K562 (cell line): Measurements from ENCODE around the gene ST6GALNAC6. TPM values are rescaled to one million over a fixed set of nuclear protein-coding genes. Genes with fewer than 3 reads are reported as not detected.

Experiments used
- ARID2 ChIP-seq: fragments of 450-650 bp; IDR thresholded peaks from 2 replicates; pipeline ENCODE4 v1.6.1; 2017; ENCODE audit warnings: antibody characterized with exemption, mild to moderate bottlenecking
- MECOM ChIP-seq: fragments of 250-450 bp; sonication (Bioruptor Pico); IDR thresholded peaks from 2 replicates; pipeline ENCODE4 v1.8.0; 2022; ENCODE audit warnings: inconsistent platforms
- THRAP3 ChIP-seq: fragments of 450-650 bp; IDR thresholded peaks from 2 replicates; pipeline ENCODE4 v1.6.1; 2016; ENCODE audit warnings: mild to moderate bottlenecking, inconsistent platforms, borderline replicate concordance
- ZSCAN32 ChIP-seq: fragments of 450-650 bp; formaldehyde crosslinking; IDR thresholded peaks from 2 replicates; pipeline ENCODE4 v1.4.0; 2020; ENCODE audit warnings: mild to moderate bottlenecking, moderate library complexity
- polyA plus RNA-seq, 8 experiments: library from polyadenylated mRNA; depleted of rRNA in 4 of 8; stranded (reverse) in 5 of 8; unstranded in 3 of 8; fragments of >200 nt; fragmentation: Nextera tagmentation in 2 of 8; fragmentation: Illumina TruSeq in 1 of 8; extraction: Ambion mirVana in 2 of 8; extraction: Trizol in 1 of 8; gene quantifications; 2 replicates each; pipeline versions ENCODE4 v1.2.1 to v1.2.3, GENCODE V29; 2011 to 2014; ENCODE audit warnings: inconsistent platforms in 1 of 8, missing spikeins in 1 of 8
- total RNA-seq, 7 experiments: library from RNA; depleted of rRNA in 6 of 7; stranded (reverse); fragments of >200 nt in 6 of 7; fragmentation: Illumina TruSeq in 2 of 7; extraction: Trizol in 2 of 7; gene quantifications; 2 replicates each; pipeline versions ENCODE4 v1.2.1 to v1.2.3, GENCODE V29; 2011 to 2021; ENCODE audit warnings: low replicate concordance in 1 of 7
- TF ChIP-seq, protein P1 (sequence below), 3 experiments: fragments of 200-800 bp in 1 of 3; fragments of 250-450 bp in 1 of 3; fragments of 450-650 bp in 1 of 3; sonication (Bioruptor Pico) in 1 of 3; sonication (Bioruptor generic) in 1 of 3; formaldehyde crosslinking in 1 of 3; IDR thresholded peaks; 2 replicates each; pipeline versions ENCODE4 v1.6.1 to v1.8.0; 2016 to 2022; ENCODE audit warnings: mild to moderate bottlenecking in 2 of 3, missing genetic modification characterization in 2 of 3, missing compliant biosample characterization in 1 of 3, moderate library complexity in 1 of 3
- TF ChIP-seq, protein P2 (sequence below): fragments of 450-650 bp; IDR thresholded peaks from 2 replicates; pipeline ENCODE4 v1.6.1; 2014; ENCODE audit warnings: low read depth, mild to moderate bottlenecking, moderate library complexity, borderline replicate concordance
- TF ChIP-seq, protein P3 (sequence below): fragments of 250-450 bp; sonication (Bioruptor Pico); IDR thresholded peaks from 2 replicates; pipeline ENCODE4 v1.5.1; 2021; ENCODE audit warnings: mild to moderate bottlenecking
- TF ChIP-seq, protein P4 (sequence below): fragments of 450-650 bp; IDR thresholded peaks from 2 replicates; pipeline ENCODE4 v1.6.1; 2016; ENCODE audit warnings: borderline replicate concordance
- TF ChIP-seq, protein P5 (sequence below): sonication (generic); formaldehyde crosslinking; IDR thresholded peaks from 2 replicates; pipeline ENCODE4 v1.9.0; 2022; ENCODE audit warnings: mild to moderate bottlenecking, missing genetic modification reagents
- TF ChIP-seq, protein P6 (sequence below): IDR thresholded peaks from 3 replicates; pipeline ENCODE4 v1.6.1; 2011; ENCODE audit warnings: borderline replicate concordance, mild to moderate bottlenecking, moderate library complexity; ENCODE audit not compliant: insufficient read length; ENCODE audit errors: extremely low read depth

Gene ST6GALNAC6
- total and polyA plus RNA-seq, 9 of the 15 experiments (the other 6 are each of a cell fraction or from before 2014, with no cell fraction given) = 0.13 to 23.0 (median 14.5) TPM

DNA sequence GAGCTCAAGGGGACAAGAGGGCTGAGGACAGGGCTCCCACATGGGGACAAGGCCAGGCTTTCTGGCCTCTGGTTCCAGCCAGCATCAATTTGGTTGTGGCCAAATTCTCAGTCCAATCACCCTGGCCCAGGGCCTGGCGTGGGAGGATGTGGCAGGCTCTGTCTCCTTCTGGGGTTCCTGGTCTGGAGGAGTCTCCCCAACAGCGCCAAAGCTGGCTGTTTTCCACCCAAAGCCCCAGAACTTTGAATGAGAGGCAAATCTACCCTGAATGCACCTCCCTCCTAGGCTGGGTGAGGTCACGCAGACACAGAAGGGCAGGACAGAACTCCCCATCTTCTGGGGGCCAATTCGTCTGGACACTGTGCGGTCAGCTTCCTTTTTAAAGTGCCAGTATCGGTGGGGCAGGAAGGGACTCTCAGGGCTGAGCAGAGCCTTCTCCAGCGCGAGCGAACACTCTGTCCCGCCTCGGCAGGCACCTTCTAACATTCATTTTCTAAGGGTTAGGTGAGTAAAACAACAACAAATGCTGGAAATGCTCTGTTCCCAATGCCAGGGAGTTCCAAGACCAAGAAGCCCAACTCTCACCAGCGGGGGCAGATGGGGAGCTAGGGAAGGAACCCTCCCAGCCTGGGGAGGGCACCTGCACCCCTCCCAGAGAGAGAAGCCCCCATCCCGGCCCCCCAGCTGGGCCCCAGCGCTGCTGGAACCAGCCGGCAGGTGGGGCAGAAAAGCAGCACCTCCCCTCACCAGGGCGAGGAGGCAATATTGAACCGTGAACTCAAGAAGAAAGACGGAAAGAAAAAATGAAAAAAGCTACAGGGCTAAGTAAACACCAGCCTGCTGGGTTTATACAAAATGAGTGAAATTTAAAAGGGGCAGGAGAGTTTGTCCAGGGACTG, 41.9 kb upstream of the ST6GALNAC6 start (continued):
- TF ChIP-seq, protein P1, sequence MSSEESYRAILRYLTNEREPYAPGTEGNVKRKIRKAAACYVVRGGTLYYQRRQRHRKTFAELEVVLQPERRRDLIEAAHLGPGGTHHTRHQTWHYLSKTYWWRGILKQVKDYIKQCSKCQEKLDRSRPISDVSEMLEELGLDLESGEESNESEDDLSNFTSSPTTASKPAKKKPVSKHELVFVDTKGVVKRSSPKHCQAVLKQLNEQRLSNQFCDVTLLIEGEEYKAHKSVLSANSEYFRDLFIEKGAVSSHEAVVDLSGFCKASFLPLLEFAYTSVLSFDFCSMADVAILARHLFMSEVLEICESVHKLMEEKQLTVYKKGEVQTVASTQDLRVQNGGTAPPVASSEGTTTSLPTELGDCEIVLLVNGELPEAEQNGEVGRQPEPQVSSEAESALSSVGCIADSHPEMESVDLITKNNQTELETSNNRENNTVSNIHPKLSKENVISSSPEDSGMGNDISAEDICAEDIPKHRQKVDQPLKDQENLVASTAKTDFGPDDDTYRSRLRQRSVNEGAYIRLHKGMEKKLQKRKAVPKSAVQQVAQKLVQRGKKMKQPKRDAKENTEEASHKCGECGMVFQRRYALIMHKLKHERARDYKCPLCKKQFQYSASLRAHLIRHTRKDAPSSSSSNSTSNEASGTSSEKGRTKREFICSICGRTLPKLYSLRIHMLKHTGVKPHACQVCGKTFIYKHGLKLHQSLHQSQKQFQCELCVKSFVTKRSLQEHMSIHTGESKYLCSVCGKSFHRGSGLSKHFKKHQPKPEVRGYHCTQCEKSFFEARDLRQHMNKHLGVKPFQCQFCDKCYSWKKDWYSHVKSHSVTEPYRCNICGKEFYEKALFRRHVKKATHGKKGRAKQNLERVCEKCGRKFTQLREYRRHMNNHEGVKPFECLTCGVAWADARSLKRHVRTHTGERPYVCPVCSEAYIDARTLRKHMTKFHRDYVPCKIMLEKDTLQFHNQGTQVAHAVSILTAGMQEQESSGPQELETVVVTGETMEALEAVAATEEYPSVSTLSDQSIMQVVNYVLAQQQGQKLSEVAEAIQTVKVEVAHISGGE (CRISPR knock-in tag; IDR thresholded peaks at IDR 0.05) = no peak
- TF ChIP-seq MECOM (0 out of 2 replicates have a peak, but pooled peaks have one; percentile 17), ZSCAN32 (no peak), THRAP3 (no peak), ARID2 (no peak)
- TF ChIP-seq, protein P2, sequence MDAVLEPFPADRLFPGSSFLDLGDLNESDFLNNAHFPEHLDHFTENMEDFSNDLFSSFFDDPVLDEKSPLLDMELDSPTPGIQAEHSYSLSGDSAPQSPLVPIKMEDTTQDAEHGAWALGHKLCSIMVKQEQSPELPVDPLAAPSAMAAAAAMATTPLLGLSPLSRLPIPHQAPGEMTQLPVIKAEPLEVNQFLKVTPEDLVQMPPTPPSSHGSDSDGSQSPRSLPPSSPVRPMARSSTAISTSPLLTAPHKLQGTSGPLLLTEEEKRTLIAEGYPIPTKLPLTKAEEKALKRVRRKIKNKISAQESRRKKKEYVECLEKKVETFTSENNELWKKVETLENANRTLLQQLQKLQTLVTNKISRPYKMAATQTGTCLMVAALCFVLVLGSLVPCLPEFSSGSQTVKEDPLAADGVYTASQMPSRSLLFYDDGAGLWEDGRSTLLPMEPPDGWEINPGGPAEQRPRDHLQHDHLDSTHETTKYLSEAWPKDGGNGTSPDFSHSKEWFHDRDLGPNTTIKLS = no peak
- TF ChIP-seq, protein P3, sequence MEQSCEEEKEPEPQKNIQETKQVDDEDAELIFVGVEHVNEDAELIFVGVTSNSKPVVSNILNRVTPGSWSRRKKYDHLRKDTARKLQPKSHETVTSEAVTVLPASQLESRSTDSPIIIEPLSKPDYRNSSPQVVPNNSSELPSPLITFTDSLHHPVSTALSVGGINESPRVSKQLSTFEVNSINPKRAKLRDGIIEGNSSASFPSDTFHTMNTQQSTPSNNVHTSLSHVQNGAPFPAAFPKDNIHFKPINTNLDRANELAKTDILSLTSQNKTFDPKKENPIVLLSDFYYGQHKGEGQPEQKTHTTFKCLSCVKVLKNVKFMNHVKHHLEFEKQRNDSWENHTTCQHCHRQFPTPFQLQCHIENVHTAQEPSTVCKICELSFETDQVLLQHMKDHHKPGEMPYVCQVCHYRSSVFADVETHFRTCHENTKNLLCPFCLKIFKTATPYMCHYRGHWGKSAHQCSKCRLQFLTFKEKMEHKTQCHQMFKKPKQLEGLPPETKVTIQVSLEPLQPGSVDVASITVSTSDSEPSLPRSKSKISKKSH (CRISPR knock-in tag) = no peak
- TF ChIP-seq, protein P4, sequence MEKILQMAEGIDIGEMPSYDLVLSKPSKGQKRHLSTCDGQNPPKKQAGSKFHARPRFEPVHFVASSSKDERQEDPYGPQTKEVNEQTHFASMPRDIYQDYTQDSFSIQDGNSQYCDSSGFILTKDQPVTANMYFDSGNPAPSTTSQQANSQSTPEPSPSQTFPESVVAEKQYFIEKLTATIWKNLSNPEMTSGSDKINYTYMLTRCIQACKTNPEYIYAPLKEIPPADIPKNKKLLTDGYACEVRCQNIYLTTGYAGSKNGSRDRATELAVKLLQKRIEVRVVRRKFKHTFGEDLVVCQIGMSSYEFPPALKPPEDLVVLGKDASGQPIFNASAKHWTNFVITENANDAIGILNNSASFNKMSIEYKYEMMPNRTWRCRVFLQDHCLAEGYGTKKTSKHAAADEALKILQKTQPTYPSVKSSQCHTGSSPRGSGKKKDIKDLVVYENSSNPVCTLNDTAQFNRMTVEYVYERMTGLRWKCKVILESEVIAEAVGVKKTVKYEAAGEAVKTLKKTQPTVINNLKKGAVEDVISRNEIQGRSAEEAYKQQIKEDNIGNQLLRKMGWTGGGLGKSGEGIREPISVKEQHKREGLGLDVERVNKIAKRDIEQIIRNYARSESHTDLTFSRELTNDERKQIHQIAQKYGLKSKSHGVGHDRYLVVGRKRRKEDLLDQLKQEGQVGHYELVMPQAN = no peak
- TF ChIP-seq, protein P5, sequence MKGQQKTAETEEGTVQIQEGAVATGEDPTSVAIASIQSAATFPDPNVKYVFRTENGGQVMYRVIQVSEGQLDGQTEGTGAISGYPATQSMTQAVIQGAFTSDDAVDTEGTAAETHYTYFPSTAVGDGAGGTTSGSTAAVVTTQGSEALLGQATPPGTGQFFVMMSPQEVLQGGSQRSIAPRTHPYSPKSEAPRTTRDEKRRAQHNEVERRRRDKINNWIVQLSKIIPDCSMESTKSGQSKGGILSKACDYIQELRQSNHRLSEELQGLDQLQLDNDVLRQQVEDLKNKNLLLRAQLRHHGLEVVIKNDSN (CRISPR knock-in tag) = no peak
- TF ChIP-seq, protein P6, sequence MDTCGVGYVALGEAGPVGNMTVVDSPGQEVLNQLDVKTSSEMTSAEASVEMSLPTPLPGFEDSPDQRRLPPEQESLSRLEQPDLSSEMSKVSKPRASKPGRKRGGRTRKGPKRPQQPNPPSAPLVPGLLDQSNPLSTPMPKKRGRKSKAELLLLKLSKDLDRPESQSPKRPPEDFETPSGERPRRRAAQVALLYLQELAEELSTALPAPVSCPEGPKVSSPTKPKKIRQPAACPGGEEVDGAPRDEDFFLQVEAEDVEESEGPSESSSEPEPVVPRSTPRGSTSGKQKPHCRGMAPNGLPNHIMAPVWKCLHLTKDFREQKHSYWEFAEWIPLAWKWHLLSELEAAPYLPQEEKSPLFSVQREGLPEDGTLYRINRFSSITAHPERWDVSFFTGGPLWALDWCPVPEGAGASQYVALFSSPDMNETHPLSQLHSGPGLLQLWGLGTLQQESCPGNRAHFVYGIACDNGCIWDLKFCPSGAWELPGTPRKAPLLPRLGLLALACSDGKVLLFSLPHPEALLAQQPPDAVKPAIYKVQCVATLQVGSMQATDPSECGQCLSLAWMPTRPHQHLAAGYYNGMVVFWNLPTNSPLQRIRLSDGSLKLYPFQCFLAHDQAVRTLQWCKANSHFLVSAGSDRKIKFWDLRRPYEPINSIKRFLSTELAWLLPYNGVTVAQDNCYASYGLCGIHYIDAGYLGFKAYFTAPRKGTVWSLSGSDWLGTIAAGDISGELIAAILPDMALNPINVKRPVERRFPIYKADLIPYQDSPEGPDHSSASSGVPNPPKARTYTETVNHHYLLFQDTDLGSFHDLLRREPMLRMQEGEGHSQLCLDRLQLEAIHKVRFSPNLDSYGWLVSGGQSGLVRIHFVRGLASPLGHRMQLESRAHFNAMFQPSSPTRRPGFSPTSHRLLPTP = no peak
